Activated naive CD4-positive, alpha-beta T cell treated with anti-CD3 and anti-CD28 coated beads for 36 hours (primary cell): ENCODE results near the gene CFAP251. TPM values are rescaled to one million over a fixed set of nuclear protein-coding genes. Genes with fewer than 3 reads are reported as not detected.
"Not testable (repeated sequence)": the region's sequence is repeated elsewhere in the genome, so short reads cannot be mapped to it uniquely, and the experiment has no call there.

ENCODE experiments used
- CTCF ChIA-PET: fragments of 350-600 bp; sonication (Branson Sonifier 250); formaldehyde crosslinking; loops from one replicate; lab custom pipeline; 2021; ENCODE audit warnings: antibody characterized with exemption; lab: Charles Lee
- DNase-seq: peaks from one replicate; pipeline ENCODE4 v3.0.0-alpha.2; 2020
- H3K27ac Mint-ChIP-seq: one replicate; pipeline ENCODE4 v1.8.0; 2021; ENCODE audit warnings: mild to moderate bottlenecking, mixed read lengths
- H3K27me3 Mint-ChIP-seq: one replicate; pipeline ENCODE4 v1.8.0; 2021; ENCODE audit warnings: low read depth, mixed read lengths
- H3K36me3 Mint-ChIP-seq: one replicate; pipeline ENCODE4 v1.8.0; 2021; ENCODE audit warnings: low read depth, mixed read lengths
- H3K4me1 Mint-ChIP-seq: one replicate; pipeline ENCODE4 v1.8.0; 2021; ENCODE audit warnings: low read depth, mixed read lengths
- H3K4me3 Mint-ChIP-seq: one replicate; pipeline ENCODE4 v1.8.0; 2021; ENCODE audit warnings: mild to moderate bottlenecking, moderate library complexity, mixed read lengths
- H3K9me3 Mint-ChIP-seq: one replicate; pipeline ENCODE4 v1.8.0; 2021; ENCODE audit warnings: mixed read lengths
- intact Hi-C: fragments of 100-400 bp; cut with micrococcal nuclease; formaldehyde crosslinking; loops from one replicate; pipeline ENCODE4 v1.15.1; 2023
- total RNA-seq, 2 experiments: library from RNA; stranded (reverse); gene quantifications; one replicate each; pipeline ENCODE4 v1.2.3, GENCODE V29; 2021

The CFAP251 gene
- total RNA-seq, 2 experiments from 2014 or later: 0.20 to 0.62 TPM

GRCh38 chr12:121888083-121888477, 30.3 kb upstream of the CFAP251 start:
- H3K4me1 Mint-ChIP-seq: peaks cover 31% of the 10 kb centered on the region
- intact Hi-C loops: loop anchor here (1.0 to 2.0 kb wide), 16 partner anchors 30 to 592 kb away; partner anchors contain the start of genes CAMKK2, CFAP251, DIABLO and ORAI1
- H3K36me3 Mint-ChIP-seq: peaks cover 9% of the 10 kb centered on the region
- no peaks in the 10 kb centered on the region for H3K27me3 Mint-ChIP-seq
- peak overlapping the region; percentile 98 for H3K4me3 Mint-ChIP-seq
- DNase-seq: no peak
- H3K9me3 Mint-ChIP-seq: no peaks in the 10 kb centered on the region
- CTCF ChIA-PET: interaction anchor here (0.8 to 4.6 kb wide), 26 partner anchors 10 to 201 kb away, joined by 3 to 72 read pairs (median 4); partner anchors contain the start of genes CFAP251, RHOF and TMEM120B
- H3K27ac Mint-ChIP-seq: peak overlapping the region; percentile 94

DNA sequence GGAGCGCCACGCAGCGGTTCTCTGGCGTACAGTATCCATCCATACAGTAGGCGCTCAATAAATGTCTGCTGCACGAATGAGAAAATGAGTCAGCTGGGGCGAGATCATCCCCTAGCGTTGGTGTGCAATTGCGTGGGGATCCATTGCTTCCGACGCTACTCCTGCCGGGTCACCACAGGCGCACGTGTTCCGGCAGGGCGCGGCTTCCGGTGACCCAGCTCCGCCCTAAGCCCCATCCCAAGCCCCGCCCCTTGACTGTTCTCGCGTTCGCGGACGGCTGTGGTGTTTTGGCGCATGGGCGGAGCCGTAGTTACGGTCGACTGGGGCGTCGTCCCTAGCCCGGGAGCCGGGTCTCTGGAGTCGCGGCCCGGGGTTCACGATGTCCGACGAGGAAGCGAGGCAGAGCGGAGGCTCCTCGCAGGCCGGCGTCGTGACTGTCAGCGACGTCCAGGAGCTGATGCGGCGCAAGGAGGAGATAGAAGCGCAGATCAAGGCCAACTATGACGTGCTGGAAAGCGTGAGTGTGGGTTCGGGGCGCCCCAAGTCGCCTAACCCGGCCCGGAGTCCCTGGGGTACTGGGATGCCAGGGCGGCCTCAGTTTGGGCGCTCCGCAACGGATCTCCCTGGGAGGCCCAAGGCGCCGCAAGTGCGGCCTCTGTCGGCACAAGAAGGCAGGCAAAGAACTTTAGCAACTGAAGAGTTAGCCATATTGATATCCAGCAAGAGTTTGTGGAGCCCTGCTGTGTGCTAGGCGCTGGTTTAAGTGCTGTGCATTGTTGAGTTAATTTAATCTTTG, 29.7 kb upstream of the CFAP251 start, which contains the start of gene PSMD9:
Gene PSMD9, plus strand, starts transcription at position 313 of the 796 bp plus-strand sequence. Its CDS starts 67 bp downstream, at position 380.
- Mint-ChIP-seq H3K27ac (peak within 1 kb of the TSS; percentile 94), H3K4me1 (peaks cover 37% of the 10 kb centered on the region), H3K36me3 (peaks cover 9% of the 10 kb centered on the region), H3K4me3 (peak within 1 kb of the TSS; percentile 98), H3K27me3 (no peaks in the 10 kb centered on the region), H3K9me3 (no peaks in the 10 kb centered on the region)
- intact Hi-C loops: loop anchor here (1.0 to 2.0 kb wide), 16 partner anchors 30 to 592 kb away; partner anchors contain the start of genes CAMKK2, CFAP251, DIABLO and ORAI1
- peak; percentile 99 for DNase-seq
- CTCF ChIA-PET: interaction anchor here (0.8 to 4.6 kb wide), 26 partner anchors 10 to 202 kb away, joined by 3 to 72 read pairs (median 4); partner anchors contain the start of genes CFAP251, RHOF and TMEM120B

DNA sequence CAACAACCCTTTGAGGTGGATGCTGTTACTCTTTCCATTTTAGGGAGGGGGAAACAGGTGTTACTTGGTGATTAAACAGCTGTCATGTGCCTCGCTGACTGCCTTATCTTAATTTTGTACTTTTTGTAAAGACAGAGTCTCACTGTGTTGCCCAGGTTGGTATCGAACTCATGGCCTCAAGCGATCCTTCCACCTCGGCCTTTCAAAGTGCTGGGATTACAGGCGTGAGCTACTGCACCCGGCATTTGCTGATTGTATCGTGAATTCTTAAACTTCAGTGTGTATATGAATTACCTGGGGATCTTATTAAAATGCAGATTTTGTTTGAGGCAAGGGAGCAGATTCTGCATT, 29.1 kb upstream of the CFAP251 start:
- peak overlapping the region; percentile 94 for H3K27ac Mint-ChIP-seq
- intact Hi-C loops: loop anchor here (2.0 kb wide), 4 partner anchors 176 to 488 kb away; partner anchors contain the start of genes ORAI1, RNF34 and TMEM120B
- no peaks in the 10 kb centered on the region for H3K9me3 Mint-ChIP-seq
- peaks cover 10% of the 10 kb centered on the region for H3K36me3 Mint-ChIP-seq
- H3K4me3 Mint-ChIP-seq: peak overlapping the region; percentile 98
- H3K4me1 Mint-ChIP-seq: peaks cover 43% of the 10 kb centered on the region
- CTCF ChIA-PET: interaction anchor here (0.8 to 4.6 kb wide), 13 partner anchors 16 to 168 kb away, joined by 3 to 72 read pairs (median 4); partner anchors contain the start of gene RHOF
- H3K27me3 Mint-ChIP-seq: no peaks in the 10 kb centered on the region
- DNase-seq: no peak

DNA sequence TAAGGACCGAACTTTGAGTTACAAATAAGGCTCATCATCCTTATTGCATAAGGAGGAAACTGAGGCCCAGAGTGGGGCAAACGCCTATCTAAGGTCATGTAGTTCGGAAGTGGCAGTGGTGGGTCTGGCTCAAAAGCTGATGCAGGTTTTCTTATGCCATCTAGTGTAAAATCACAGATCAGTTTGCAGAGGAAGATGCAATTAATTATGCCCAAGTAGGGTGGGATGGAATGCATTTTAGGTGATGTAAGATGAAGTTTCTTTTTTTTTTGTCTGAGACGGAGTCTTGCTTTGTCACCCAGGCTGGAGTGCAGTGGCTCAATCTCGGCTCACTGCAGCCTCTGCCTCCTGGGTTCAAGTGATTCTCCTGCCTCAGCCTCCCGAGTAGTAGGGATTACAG, 28.7 kb upstream of the CFAP251 start:
- intact Hi-C loops: loop anchor here (2.0 kb wide), 4 partner anchors 177 to 489 kb away; partner anchors contain the start of genes ORAI1, RNF34 and TMEM120B
- not testable (repeated sequence) for H3K27me3 Mint-ChIP-seq, DNase-seq, H3K9me3 Mint-ChIP-seq
- Mint-ChIP-seq H3K4me1 (peaks cover 47% of the 10 kb centered on the region), H3K27ac (peak overlapping the region; percentile 94), H3K4me3 (peak overlapping the region; percentile 98), H3K36me3 (peaks cover 12% of the 10 kb centered on the region)
- CTCF ChIA-PET: interaction anchor here (0.9 to 4.6 kb wide), 8 partner anchors 37 to 95 kb away, joined by 3 to 72 read pairs (median 4); partner anchors contain the start of gene RHOF

DNA sequence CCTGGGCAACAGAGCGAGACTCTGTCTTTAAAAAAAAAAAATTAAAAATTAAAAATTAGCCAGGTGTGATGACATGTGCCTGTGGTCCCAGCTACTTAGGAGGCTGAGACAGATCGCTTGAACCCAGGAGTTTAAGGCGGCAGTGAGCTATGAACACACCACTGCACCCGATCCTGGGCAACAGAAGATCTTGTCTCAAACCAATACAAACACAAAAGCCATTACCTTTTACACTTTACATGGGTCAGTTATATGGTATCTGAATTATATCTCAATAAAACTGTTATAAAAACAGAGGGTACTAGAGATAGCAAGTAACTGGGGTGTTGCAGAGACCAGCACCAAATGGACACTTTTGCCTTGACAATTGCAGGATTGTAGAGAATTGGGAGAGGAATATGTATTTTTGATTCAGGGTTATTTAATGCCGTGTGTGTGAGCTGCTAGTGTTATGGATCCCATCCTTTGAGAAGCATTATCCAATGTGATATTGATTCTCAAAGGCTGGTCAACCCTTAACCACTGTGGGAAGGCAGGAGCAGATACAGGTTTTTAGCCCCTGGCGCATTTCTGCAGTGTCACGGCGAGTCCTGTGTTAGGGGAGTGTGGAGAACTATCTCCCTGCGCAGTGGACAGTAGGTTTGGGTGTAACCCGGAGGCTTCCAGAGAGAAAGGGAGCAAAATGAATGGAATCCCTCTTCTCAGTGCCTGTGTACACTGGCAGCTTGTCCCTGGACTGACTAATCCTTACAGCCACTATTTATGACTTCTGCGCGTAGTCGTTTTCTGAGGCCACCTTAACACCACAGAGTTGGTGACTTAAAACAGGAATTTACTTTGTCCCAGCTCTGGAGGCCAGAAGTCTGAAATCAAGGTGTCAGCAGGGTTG, 25.5 kb upstream of the CFAP251 start:
- H3K4me3 Mint-ChIP-seq: no peak overlapping the region

GRCh38 chr12:121893961-121894460, 24.4 kb upstream of the CFAP251 start:
- peaks cover 42% of the 10 kb centered on the region for H3K4me1 Mint-ChIP-seq
- peak overlapping the region; percentile 1 for H3K4me3 Mint-ChIP-seq
- H3K27ac Mint-ChIP-seq: peak overlapping the region; percentile 83
- peaks cover 25% of the 10 kb centered on the region for H3K36me3 Mint-ChIP-seq
- intact Hi-C loops: no loop called here
- CTCF ChIA-PET: interaction anchor here (0.6 to 2.1 kb wide), 7 partner anchors 24 to 186 kb away, joined by 3 to 14 read pairs (median 5); partner anchors contain the start of gene CFAP251
- DNase-seq: peak; percentile 75
- H3K9me3 Mint-ChIP-seq: no peaks in the 10 kb centered on the region
- H3K27me3 Mint-ChIP-seq: no peaks in the 10 kb centered on the region

More for the DNA sequence above, 25.5 kb upstream of the CFAP251 start:
- CTCF ChIA-PET: interaction anchor here (0.6 to 2.1 kb wide), 8 partner anchors 25 to 185 kb away, joined by 3 to 14 read pairs (median 5); partner anchors contain the start of genes CFAP251, RHOF and TMEM120B
- H3K9me3 Mint-ChIP-seq: no peaks in the 10 kb centered on the region
- peaks cover 48% of the 10 kb centered on the region for H3K4me1 Mint-ChIP-seq
- peak overlapping the region; percentile 83 for H3K27ac Mint-ChIP-seq
- no peak for DNase-seq
- intact Hi-C loops: no loop called here
- no peaks in the 10 kb centered on the region for H3K27me3 Mint-ChIP-seq
- peaks cover 24% of the 10 kb centered on the region for H3K36me3 Mint-ChIP-seq

DNA sequence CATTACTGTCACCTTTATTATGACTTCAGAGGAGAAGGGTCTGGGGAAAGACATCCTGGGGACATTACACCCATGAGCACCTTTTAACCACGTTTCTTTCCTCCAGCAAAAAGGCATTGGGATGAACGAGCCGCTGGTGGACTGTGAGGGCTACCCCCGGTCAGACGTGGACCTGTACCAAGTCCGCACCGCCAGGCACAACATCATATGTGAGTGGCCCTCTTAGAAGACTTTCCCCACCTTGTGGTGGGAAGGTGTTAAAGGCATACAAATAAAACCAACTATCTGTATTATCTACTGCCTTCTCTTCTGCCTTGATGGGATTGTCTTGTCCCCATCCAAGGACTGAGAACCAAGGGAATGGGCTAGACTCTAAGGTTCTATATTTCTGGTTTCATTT, 23.8 kb upstream of the CFAP251 start:
- Mint-ChIP-seq H3K27me3 (no peaks in the 10 kb centered on the region), H3K27ac (peak overlapping the region; percentile 83), H3K36me3 (peaks cover 30% of the 10 kb centered on the region), H3K4me3 (no peak overlapping the region), H3K4me1 (peaks cover 38% of the 10 kb centered on the region), H3K9me3 (no peaks in the 10 kb centered on the region)
- intact Hi-C loops: no loop called here
- DNase-seq: no peak
- CTCF ChIA-PET: interaction anchor here (1.1 to 1.4 kb wide), 3 partner anchors 88 to 112 kb away, joined by 3 to 6 read pairs (median 5); no protein-coding TSS in a partner anchor

DNA sequence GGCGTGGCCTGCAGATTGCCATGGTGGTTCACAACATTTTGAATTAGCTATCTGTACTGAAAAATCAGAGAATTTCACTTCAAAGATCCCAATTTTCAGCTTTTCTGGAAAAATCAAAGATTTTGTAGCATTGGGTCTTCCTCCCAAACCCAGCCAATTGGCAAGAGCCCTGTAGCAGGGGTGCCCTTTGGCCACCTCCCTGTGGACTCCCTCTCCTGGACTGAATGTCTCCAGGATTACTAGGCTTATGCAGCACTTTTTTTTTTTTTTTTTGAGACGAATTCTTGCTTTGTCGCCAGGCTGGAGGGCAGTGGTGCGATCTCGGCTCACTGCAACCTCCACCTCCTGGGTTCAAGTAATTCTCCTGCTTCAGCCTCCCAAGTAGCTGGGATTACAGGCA, 20.1 kb upstream of the CFAP251 start:
- CTCF ChIA-PET: interaction anchor here (0.6 to 1.1 kb wide), 2 partner anchors 140 to 180 kb away, joined by 3 to 4 read pairs; no protein-coding TSS in a partner anchor
- intact Hi-C loops: no loop called here
- no peaks in the 10 kb centered on the region for H3K9me3 Mint-ChIP-seq
- no peaks in the 10 kb centered on the region for H3K27me3 Mint-ChIP-seq
- H3K4me3 Mint-ChIP-seq: no peak overlapping the region
- H3K36me3 Mint-ChIP-seq: peaks cover 33% of the 10 kb centered on the region
- H3K27ac Mint-ChIP-seq: no peak overlapping the region
- H3K4me1 Mint-ChIP-seq: peaks cover 18% of the 10 kb centered on the region
- no peak for DNase-seq

DNA sequence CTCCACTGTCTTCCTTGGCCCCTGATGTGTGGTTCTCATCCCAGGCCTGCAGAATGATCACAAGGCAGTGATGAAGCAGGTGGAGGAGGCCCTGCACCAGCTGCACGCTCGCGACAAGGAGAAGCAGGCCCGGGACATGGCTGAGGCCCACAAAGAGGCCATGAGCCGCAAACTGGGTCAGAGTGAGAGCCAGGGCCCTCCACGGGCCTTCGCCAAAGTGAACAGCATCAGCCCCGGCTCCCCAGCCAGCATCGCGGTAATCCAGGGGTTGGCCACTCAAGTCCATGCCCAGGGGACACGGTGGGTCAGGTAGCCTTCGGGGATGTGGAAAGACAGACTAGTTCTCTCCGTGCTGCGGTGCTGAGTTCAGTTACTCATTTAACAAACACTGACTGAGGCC, 18.8 kb upstream of the CFAP251 start:
- H3K27me3 Mint-ChIP-seq: no peaks in the 10 kb centered on the region
- DNase-seq: no peak
- peaks cover 4% of the 10 kb centered on the region for H3K4me1 Mint-ChIP-seq
- H3K36me3 Mint-ChIP-seq: peaks cover 31% of the 10 kb centered on the region
- no peak overlapping the region for H3K27ac Mint-ChIP-seq
- H3K9me3 Mint-ChIP-seq: no peaks in the 10 kb centered on the region
- no peak overlapping the region for H3K4me3 Mint-ChIP-seq
- intact Hi-C loops: no loop called here
- CTCF ChIA-PET: interaction anchor here (0.6 kb wide), 1 partner anchor 284 kb away, joined by 3 read pairs; no protein-coding TSS in a partner anchor

DNA sequence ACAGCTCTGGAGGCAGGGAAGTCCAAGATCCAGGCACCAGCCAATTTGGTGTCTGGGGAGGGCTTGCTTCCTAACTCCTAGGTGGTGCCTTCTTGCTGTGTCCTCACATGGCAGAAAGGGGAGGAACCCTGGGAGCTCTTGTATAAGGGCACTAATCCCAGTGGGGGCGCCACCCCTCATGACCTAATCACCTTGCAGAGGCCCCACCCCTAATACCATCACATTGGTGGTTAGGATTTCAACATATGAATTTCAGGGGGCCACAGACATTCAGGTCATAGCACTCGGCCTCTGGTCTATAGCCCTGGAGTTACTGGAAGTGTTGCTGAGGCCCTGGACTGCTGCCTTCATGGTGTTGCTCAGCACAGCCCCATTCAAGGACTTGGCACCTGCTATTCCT, 15.2 kb upstream of the CFAP251 start:
- no peaks in the 10 kb centered on the region for H3K4me1 Mint-ChIP-seq
- H3K27me3 Mint-ChIP-seq: no peaks in the 10 kb centered on the region
- H3K4me3 Mint-ChIP-seq: no peak overlapping the region
- intact Hi-C loops: no loop called here
- peaks cover 31% of the 10 kb centered on the region for H3K36me3 Mint-ChIP-seq
- CTCF ChIA-PET: no interaction called here
- H3K27ac Mint-ChIP-seq: no peak overlapping the region
- no peak for DNase-seq
- H3K9me3 Mint-ChIP-seq: no peaks in the 10 kb centered on the region

DNA sequence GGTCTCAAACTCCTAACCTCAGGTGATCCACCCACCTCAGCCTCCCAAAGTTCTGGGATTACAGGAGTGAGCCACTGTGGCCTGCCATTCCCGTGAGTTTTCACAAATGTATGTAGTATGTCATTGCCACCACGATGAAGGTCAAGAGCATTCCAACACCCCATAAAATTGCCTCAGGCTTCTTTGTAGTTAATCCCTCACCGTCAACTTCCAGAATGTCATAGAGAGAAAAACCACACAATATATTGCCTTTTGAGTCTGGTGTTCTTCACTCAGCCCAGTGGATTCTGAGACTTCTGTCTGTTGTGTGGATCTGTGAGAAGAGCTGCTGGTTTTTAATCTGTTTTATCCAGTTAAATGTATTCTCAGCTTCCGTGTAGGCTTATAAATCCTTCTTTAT, 12.6 kb upstream of the CFAP251 start:
- DNase-seq: no peak
- Mint-ChIP-seq H3K27ac (no peak overlapping the region), H3K27me3 (no peaks in the 10 kb centered on the region), H3K4me3 (no peak overlapping the region), H3K36me3 (peaks cover 36% of the 10 kb centered on the region), H3K4me1 (peaks cover 7% of the 10 kb centered on the region), H3K9me3 (no peaks in the 10 kb centered on the region)
- CTCF ChIA-PET: interaction anchor here (0.6 to 0.7 kb wide), 2 partner anchors 111 to 792 kb away, joined by 3 read pairs; no protein-coding TSS in a partner anchor
- intact Hi-C loops: no loop called here
